NCI-H2081 treated with DMSO at 0.1 percent for 48 hours (cell line): ENCODE measurements around the gene INO80B.
"Not testable (repeated sequence)": the region's sequence is repeated elsewhere in the genome, so short reads cannot be mapped to it uniquely, and the experiment has no call there.

ENCODE experiments used
- DNase-seq: peaks from one replicate; lab custom pipeline; 2025; lab: John Stamatoyannopoulos, UW

Gene INO80B

DNA sequence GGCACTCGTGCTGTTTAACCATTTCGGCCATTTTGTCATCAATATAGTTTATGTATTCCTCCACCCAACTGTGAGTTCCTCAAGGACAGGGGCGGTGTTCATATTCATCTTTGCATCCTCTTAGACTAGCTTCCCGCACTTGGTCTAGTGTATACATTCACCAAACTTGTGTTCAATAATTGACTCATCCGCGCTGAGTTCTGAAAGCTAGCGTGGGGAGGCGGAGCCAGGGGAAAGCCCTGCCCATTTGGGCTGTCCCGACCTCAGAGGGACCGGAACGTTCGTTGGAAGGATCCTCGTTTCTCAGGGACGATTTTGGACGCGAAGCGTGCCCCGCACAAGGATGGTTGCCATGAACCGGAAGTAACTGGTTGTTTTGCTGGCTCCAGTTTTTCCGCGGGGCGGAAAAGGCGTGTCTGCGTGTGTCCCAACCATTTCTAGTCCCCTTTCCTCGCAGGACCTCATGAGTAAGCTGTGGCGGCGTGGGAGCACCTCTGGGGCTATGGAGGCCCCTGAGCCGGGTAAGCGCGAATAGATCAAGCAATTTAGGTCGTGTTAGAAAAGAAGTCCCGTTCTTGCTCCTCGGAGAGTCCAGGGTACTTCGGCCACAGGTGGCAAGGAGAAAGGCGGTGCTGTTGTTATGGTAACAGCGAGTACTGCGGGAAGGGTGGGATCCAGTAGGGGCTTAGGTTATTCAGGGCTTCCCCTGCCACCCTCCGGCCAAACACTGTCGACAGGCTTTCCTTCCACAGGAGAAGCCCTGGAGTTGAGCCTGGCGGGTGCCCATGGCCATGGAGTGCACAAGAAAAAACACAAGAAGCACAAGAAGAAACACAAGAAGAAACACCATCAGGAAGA, at the start of gene INO80B:
INO80B (plus strand) TSS at position 434 of the 858 bp plus-strand sequence; CDS start at position 464, 30 bp downstream.
- DNase-seq = peak; percentile 90

DNA sequence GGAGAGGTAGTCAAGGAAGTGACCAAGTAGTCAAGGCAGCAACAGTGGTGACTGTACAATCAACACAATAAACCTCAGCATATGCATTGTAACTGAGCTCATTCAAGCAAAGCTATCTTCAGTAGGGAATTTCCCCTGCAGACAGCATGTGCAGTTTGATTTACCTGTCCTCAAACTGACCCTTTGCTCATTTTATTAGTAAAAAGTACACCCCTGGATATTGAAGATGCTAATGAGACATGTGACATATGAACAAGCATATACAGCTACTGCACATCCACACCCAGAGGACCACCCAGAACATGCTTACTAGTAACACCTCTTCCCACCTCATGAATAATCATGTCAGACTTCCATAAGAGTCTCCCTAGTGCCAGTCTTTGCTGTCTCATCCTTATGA, 48.9 kb upstream of the INO80B start:
- no peak for DNase-seq

DNA sequence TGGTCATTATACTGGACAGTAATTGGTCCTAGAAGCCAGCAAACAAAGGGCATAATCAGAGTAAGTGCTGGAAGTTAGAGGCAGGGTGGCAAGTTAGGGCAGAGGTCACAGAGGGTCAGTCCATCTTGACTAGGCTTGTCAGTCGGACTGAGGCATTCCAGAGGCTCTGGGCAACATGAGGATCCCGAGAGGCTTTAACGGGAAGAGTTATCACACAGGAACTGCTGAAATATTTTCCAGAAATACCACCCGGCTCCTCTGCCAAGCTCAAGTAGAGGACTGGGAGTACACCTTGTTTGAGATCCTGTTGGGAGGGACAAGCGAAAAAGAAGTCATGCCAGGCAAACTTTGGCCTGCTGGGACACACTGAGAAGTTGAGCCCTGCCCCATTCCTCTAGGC, 47.2 kb upstream of the INO80B start:
- no peak for DNase-seq

DNA sequence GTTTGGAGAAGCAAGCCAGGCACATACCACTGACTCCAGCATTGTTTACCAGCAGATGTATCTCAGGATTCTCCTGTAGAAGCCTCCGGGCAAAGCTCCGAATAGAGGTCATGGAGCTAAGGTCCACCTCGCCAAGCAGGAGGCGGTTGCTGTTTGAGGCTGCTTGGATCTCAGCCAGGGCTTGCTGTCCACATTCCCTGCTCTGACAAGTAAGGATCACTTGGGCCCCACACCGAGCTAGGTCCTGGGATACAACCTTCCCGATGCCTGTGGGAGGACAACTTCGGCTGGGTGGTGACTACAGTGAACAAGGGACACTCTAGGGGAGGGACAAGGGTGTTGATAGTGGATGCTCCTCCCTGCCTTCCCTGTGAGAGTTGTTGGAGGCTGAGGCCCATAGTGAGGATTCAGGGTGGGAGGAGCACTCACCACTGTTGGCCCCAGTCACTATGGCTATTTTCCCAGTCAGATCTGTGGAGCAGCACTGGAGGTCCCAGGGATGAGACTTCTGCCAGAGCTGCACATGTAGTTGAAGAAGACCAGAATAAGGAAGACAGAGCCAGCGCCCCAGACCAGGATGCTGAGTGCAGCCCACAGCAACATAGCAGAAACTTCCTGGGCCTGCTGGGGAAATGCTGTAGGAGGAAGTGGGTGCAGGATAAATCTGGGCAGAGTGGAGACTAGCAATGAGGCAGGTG, 41.7 kb upstream of the INO80B start:
- DNase-seq = no peak

- no peak for DNase-seq
These were observed 40.4 kb upstream of the INO80B start for GRCh38 chr2:74414441-74414840.

DNA sequence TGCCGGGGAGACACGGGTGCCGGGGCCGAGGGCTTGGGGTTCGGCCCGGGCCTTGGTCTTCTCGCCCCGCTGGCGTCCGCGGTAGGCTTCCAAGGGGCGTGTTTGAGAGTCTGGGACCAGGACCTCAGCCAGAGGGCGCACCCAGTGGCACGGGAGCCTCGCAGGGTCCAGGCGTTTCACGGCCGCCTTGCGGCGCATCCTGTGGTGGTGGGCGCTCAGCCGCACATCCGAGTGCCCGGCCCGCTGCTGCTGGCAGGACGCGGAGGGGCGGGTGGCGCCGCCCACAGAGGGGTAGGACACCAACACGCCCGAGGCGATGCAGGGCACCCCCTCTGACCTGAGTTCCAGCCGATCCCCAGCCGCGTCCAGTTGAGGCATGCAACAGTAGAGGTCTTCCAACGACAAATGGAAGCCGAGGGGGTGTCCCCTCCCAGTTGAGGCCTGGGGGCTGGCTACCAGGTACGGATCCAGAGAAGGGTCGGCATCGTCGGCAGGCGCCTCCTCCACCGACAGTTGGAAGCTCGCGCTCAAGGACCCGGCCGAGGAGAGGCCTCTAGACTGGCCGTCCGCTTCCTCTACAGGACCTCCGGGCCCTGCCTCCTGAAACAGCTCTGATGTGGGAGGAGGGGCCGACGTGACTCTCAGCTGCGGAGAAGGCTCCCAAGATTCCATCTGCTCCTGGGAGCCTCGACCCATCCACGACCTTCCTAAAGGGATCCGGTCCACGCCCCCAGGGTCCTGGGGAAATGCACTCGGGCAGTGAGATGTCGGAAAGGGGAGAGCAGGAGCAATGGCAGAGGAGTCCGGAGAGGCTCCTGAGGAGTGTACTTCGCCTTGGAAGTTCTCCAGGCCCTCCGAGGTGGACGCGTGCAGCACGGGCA, 39.8 kb upstream of the INO80B start:
- DNase-seq = no peak

DNA sequence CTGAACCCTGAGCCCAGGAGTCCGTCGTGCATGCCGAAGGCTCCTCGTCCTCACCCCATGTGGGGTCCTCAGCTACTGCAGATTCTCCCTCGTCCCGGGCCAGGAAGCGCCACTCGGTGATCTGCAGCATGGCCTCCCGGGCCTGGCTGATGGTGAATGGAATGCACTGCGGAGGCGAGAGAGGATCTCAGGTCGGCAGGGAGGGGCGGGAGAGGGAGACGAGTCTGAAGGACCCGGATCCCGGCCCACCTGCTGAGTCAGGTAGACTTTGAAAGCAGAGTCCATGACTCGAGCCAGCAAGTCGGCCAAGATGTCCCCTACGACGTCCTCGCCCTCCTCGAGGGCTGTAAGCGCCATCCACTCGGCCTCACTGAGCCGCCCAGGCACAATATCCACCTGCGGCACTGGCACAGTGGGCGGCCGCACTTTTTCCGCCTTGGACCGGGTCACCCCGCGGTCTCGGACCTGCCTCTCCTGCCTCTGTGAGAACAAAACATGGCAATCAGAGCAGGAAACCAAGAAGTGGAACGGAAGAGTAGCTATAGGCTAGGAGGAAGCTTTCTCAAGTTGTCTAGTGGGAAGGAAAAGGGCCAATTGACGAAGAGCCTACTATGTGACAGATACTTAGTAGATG, 39.0 kb upstream of the INO80B start:
- DNase-seq = no peak

DNA sequence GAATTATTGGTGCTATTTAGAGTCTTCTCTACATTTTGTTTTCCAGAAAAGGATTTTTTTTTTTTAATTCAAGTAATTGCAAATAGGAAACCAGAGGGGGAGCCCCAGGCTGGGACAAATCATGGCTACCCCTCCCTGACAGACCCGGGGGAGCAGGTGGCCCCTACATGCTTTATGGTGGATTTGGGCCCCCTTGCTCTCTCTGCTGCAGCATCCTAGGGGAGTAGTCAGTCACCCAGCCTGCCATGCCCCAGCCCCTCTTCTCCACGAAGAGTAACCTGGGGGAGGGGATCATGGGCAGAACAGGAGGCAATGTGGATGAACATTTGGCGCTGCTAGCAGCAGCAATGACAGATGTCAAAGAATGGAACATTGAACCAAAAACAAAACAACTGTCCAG, 38.1 kb upstream of the INO80B start:
- DNase-seq = no peak

GRCh38 chr2:74417197-74417596, 37.7 kb upstream of the INO80B start:
- no peak for DNase-seq

DNA sequence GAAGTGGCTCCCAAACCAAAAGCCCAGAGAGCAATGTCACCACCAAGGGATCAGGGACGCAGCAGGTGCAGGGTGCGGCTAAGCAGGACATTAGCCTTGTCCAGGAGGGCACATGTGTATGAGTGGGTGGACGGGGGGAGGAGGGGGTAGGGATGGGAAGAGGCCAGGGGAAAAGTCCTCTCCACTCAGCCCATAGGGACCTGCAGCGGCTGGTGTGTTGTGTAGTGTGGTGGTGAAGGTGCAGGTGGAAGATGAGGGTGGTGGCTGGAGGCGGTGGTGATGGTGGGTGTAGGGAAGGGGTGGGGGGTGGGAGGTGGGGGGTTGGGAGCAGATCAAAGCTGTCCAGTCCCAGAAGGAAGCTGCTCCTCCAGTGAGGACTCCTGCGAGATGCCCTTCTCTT, 37.1 kb upstream of the INO80B start:
- no peak for DNase-seq

DNA sequence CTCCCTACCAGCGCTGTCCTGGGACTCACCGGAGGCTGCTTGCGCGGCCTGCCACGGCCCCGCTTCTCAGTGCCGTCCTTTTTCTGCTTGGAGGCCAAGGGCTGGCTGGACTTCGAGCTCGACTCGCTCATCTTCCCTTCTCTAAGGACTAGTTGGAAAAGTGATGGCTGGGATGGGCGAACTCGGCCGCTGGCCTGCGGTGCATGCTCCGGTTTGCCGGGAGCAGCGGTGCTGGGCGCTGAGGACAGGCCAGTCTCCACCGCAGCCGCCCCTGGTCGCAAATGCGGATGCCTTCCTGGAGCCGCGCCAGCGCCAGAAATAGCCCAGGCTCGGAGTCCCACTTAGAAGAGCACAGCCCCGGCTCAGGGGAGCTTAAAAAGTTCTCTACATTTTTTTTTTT, 36.6 kb upstream of the INO80B start:
- DNase-seq = no peak

GRCh38 chr2:74419345-74419744, 35.5 kb upstream of the INO80B start:
- DNase-seq = no peak

DNA sequence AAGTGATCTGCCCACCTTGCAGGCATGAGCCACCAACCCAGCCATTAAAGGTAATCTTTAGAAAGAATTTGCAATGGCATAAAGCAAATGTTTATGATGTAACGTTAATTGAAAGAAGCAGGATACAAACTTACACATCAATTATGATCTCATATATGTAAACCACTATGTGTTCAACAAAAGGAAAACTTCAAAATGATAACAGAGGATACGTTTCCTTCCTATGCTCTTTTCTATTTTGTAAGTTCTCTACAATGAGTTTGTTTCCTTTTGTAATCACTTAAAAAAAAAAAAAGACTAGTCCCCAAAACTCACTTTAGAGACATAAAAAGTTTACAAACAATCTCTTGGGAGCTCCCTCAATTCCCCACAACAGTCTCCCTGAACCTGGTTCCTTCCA, 34.9 kb upstream of the INO80B start:
- DNase-seq = no peak

GRCh38 chr2:74420443-74421103, 34.3 kb upstream of the INO80B start:
- DNase-seq = not testable (repeated sequence)

DNA sequence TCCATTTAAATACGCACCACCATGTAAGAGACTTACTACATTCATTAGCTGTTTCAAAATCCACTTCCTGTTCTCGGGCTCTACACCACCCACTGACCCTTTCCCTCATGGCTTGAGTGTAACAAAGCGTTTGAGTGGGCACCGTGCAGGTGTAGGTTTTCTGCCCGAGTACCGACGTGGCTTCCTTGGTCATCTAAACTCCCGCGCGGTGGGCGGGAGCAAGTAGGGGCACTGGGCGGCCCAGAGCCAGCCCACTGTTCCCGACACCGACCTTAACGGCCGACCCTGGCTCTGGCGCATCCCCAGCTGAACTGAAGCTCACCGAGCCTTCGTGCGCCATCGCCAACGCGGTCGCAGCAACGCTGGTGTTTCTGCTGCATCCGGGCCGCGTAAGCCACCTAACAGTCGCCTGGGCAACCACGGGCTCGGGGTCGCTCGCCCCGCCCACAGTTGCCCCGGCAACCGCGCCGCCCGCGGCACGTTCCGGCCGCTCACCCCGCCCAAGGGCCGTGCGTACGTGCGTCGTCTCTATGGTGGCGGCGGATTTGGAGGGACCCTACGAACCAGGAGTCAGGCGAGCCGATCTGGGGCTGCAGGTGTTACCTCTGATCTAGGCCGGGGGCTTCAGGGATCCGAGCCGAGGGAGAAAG, 33.5 kb upstream of the INO80B start, which contains the start of the genes C2orf81 and WDR54:
C2orf81 (minus strand) TSS at position 399 of the 650 bp plus-strand sequence; CDS start at position 340, 59 bp downstream.
WDR54 (plus strand) TSS at position 510 of the 650 bp plus-strand sequence. CDS start 424 bp downstream, outside the sequence.
- DNase-seq = peak; percentile 82

DNA sequence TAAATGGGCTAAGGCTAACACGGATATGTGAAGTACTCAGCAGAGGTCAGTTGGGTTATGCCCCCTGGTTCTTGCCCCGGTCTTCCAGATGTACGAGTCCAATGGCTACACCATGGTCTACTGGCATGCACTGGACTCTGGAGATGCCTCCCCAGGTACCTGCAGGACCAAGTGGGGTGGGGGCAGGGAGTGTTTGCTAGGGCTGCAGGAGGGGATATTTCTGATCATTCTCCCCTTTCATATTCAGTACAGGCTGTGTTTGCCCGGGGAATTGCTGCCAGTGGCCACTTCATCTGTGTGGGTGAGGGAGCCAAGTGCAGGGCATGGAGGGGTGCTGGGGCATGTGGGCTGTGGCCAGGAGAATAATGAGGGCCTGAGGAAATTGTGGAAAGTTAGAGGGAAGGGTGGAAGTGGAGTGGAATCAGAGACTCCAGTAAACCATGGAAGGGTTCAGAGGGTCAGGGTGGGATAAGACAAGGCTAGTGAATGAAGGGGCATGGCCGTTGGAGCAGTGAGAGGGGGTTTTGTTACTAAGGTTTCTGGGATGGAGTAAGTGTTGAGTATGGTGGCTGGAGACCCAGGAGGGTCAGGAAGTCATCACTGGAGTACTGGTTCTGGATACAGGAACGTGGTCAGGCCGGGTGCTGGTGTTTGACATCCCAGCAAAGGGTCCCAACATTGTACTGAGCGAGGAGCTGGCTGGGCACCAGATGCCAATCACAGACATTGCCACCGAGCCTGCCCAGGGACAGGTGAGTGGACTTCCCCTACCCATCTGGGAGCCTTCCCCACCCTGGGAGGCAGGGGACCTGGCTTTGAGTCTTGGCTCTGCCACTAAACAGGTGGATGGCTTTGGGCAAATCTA, 31.4 kb upstream of the INO80B start:
- no peak for DNase-seq

- DNase-seq = no peak
These were observed 30.5 kb upstream of the INO80B start for GRCh38 chr2:74424139-74424992.

- no peak for DNase-seq
These were observed 29.9 kb upstream of the INO80B start for GRCh38 chr2:74424995-74425406.

GRCh38 chr2:74425523-74425922, 29.4 kb upstream of the INO80B start:
- no peak for DNase-seq
